ENCODE data around the gene TAF3. TPM values are rescaled to one million over a fixed set of nuclear protein-coding genes. Genes with fewer than 3 reads are reported as not detected.

TAF3 gene
- polyA plus RNA-seq, 3 donors = 1.6 to 3.9 (median 3.4) TPM

DNA sequence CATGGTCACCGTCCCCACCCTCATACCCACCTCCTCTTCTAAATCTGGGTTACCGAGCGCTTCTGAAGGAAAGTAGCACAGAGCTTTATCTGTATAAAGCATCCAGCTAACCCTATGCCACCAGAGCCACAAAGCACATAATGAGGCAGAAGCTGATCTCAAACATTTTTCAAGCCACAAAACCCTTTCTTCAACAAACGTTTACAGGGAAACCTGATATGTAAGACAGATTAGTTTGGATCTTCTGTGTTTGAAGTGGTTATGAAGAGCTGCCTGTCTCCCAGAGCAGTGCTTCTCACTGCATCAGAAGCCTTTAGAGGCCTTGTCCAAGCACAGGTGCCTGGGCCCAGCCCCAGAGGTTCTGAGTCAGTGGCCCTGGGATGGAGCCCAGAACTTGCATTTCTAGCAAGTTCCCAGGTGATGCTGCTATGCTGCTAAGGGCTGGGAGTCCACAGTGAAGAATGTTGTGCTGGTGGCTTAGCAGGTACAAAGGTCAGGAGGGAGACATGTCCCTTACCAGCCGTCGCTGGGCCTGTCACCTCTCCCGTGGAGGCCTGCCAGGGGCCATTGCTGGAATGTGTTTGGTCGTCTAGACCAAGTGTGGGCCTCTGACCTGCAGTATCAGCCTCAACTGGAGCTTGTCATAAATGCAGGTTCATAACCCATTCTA, 90.4 kb downstream of the TAF3 start:
- H3K4me1 Mint-ChIP-seq = no peaks in the 10 kb centered on the region
- H3K27ac Mint-ChIP-seq = no peak overlapping the region
- H3K9me3 ChIP-seq (replicated peaks in 1 of 2; ENCODE audit: control insufficient read depth in 1 of 2, insufficient read depth in 1 of 2, low read length in 2 of 2) = no peaks in the 10 kb centered on the region
- no peak overlapping the region for H3K4me3 ChIP-seq (replicated peaks in 1 of 3; ENCODE audit: low read depth in 2 of 3, low read length in 3 of 3)
- H3K36me3 Mint-ChIP-seq = peaks cover 2 to 6% of the 10 kb centered on the region in 2 donors
- intact Hi-C loops (cut with micrococcal nuclease) = no loop called here
- no peak overlapping the region for H3K4me2 ChIP-seq (replicated peaks; ENCODE audit: extremely low read depth, low read length, poor library complexity, severe bottlenecking)
- H3K4me3 Mint-ChIP-seq = no peak overlapping the region
- no peaks in the 10 kb centered on the region for H3K36me3 ChIP-seq (replicated peaks in 1 of 2; ENCODE audit: control insufficient read depth in 1 of 2, insufficient read depth in 2 of 2, low read length in 2 of 2)
- peaks cover 0 to 2% (median 1%) of the 10 kb centered on the region in 3 donors for H3K27me3 Mint-ChIP-seq (ENCODE audit: low read depth in 3 of 3)
- no peaks in the 10 kb centered on the region for H4K20me1 ChIP-seq (ENCODE audit: insufficient read depth, low read length)
- no peaks in the 10 kb centered on the region for H3K79me2 ChIP-seq (ENCODE audit: insufficient read depth, low read length)
- no peak for TF ChIP-seq CTCF (IDR thresholded peaks at IDR 0.05)
- DNase-seq = no peak
- H2AFZ ChIP-seq (ENCODE audit: insufficient read depth, low read depth, low read length, poor library complexity, severe bottlenecking) = no peak overlapping the region
- H3K9me3 Mint-ChIP-seq = peaks cover 0 to 5% (median 0%) of the 10 kb centered on the region in 7 donors
- H3K27me3 ChIP-seq (ENCODE audit: control insufficient read depth in 2 of 2, insufficient read depth in 2 of 2, low read length in 2 of 2) = no peaks in the 10 kb centered on the region
- H3K4me1 ChIP-seq (ENCODE audit: control insufficient read depth in 1 of 2, insufficient read depth in 2 of 2, low read length in 2 of 2) = no peaks in the 10 kb centered on the region
- WGBS (ENCODE audit: insufficient coverage) = 93% methylated on average over 4 of the region's 8 CpGs
- H3K27ac ChIP-seq (ENCODE audit: low read depth in 1 of 2, low read length in 2 of 2) = no peak overlapping the region
- no peak overlapping the region for H3K9ac ChIP-seq (ENCODE audit: insufficient read depth, low read length, poor library complexity, severe bottlenecking)

DNA sequence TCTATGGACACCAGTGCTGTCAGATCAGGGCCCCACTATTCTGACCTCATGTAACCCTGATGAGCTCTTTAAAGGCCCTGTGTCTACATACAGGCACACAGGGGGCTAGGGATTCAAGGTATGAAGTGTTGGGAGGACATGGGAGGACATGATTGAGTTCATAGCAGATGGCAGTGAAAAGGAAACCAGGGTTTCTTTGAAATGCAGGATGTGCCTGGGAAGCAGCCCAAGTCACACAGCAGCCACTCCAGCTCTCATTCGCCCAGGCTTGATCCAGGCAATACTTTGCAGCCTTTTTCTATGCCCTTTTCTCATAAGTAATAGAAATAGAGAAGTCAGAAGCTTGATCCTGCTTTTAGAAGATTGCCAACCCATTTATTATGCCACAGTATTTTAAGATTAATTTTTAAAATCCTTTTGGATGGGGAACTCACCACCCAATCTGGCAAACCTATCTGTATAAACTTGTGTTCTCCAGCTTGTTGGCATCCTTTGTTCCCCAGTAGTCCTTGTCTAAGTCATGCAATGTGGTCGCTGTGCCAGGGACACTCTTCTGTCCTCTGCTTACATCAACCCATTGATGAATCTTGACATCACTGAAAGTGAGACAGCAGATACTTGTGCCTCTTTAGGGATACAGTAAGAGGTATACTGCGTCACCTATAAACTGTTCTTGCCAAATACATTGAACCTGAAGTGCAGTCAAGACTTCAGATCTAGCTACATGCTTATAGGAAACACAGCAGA, 95.0 kb downstream of the TAF3 start:
- no peaks in the 10 kb centered on the region for H3K4me1 Mint-ChIP-seq
- H3K4me3 ChIP-seq (replicated peaks in 1 of 3; ENCODE audit: low read depth in 2 of 3, low read length in 3 of 3) = no peak overlapping the region
- H3K36me3 ChIP-seq (replicated peaks in 1 of 2; ENCODE audit: control insufficient read depth in 1 of 2, insufficient read depth in 2 of 2, low read length in 2 of 2) = no peaks in the 10 kb centered on the region
- no peaks in the 10 kb centered on the region for H3K79me2 ChIP-seq (ENCODE audit: insufficient read depth, low read length)
- no peak overlapping the region for H3K4me3 Mint-ChIP-seq
- peak overlapping the region in 2 of 7 donors; percentile 1 to 28 for H3K27ac Mint-ChIP-seq
- TF ChIP-seq CTCF (IDR thresholded peaks at IDR 0.05) = no peak
- H3K27me3 Mint-ChIP-seq (ENCODE audit: low read depth in 3 of 3) = no peaks in the 10 kb centered on the region
- peaks cover 0 to 8% (median 3%) of the 10 kb centered on the region in 7 donors for H3K9me3 Mint-ChIP-seq
- DNase-seq = no peak
- no peak overlapping the region for H3K4me2 ChIP-seq (replicated peaks; ENCODE audit: extremely low read depth, low read length, poor library complexity, severe bottlenecking)
- no peak overlapping the region for H3K9ac ChIP-seq (ENCODE audit: insufficient read depth, low read length, poor library complexity, severe bottlenecking)
- no peaks in the 10 kb centered on the region for H3K27me3 ChIP-seq (ENCODE audit: control insufficient read depth in 2 of 2, insufficient read depth in 2 of 2, low read length in 2 of 2)
- H4K20me1 ChIP-seq (ENCODE audit: insufficient read depth, low read length) = no peaks in the 10 kb centered on the region
- peaks cover 0 to 6% of the 10 kb centered on the region in 2 donors for H3K36me3 Mint-ChIP-seq
- no peaks in the 10 kb centered on the region for H3K4me1 ChIP-seq (ENCODE audit: control insufficient read depth in 1 of 2, insufficient read depth in 2 of 2, low read length in 2 of 2)
- no peak overlapping the region for H2AFZ ChIP-seq (ENCODE audit: insufficient read depth, low read depth, low read length, poor library complexity, severe bottlenecking)
- intact Hi-C loops (cut with micrococcal nuclease) = no loop called here
- H3K9me3 ChIP-seq (replicated peaks in 1 of 2; ENCODE audit: control insufficient read depth in 1 of 2, insufficient read depth in 1 of 2, low read length in 2 of 2) = no peaks in the 10 kb centered on the region
- H3K27ac ChIP-seq (ENCODE audit: low read depth in 1 of 2, low read length in 2 of 2) = no peak overlapping the region
- 100% methylated on average over 1 of the region's 3 CpGs for WGBS (ENCODE audit: insufficient coverage)
